Stimulated activated CD8-positive, alpha-beta memory T cell treated with anti-CD3 and anti-CD28 coated beads, Interleukin-4, amount 100 ng/mL, for 24 hours (primary cell): ENCODE results near the gene CA10.

Experiments used
- DNase-seq: peaks from one replicate; pipeline ENCODE4 v3.0.0-alpha.2; 2020; ENCODE audit warnings: low read depth

CA10 gene

GRCh38 chr17:51643702-51644490 is 514.6 kb downstream of the CA10 start:
- DNase-seq, result no peak

GRCh38 chr17:51642029-51642428 is 516.5 kb downstream of the CA10 start:
- no peak for DNase-seq

- no peak for DNase-seq
Observed at GRCh38 chr17:51640108-51640622, 518.3 kb downstream of the CA10 start.

- DNase-seq, result no peak
Observed at GRCh38 chr17:51638971-51639370, 519.5 kb downstream of the CA10 start.

GRCh38 chr17:51636291-51636690 is 522.2 kb downstream of the CA10 start:
- DNase-seq, result no peak

GRCh38 chr17:51630101-51630671 is 528.3 kb downstream of the CA10 start:
- no peak for DNase-seq

- no peak for DNase-seq
Observed at GRCh38 chr17:51629232-51629631, 529.3 kb downstream of the CA10 start.

- no peak for DNase-seq
Observed at GRCh38 chr17:51627779-51628178, 530.7 kb downstream of the CA10 start.

- DNase-seq, result no peak
Observed at GRCh38 chr17:51618476-51618875, 540.0 kb downstream of the CA10 start.

GRCh38 chr17:51617986-51618385 is 540.5 kb downstream of the CA10 start:
- no peak for DNase-seq

- DNase-seq, result no peak
Observed at GRCh38 chr17:51613255-51613654, 545.3 kb downstream of the CA10 start.

- DNase-seq, result no peak
Observed at GRCh38 chr17:51612692-51613091, 545.8 kb downstream of the CA10 start.

- DNase-seq, result no peak
Observed at GRCh38 chr17:51611585-51611984, 546.9 kb downstream of the CA10 start.

- no peak for DNase-seq
Observed at GRCh38 chr17:51610834-51611233, 547.7 kb downstream of the CA10 start.

- no peak for DNase-seq
Observed at GRCh38 chr17:51610155-51610554, 548.4 kb downstream of the CA10 start.

- DNase-seq, result no peak
Observed at GRCh38 chr17:51608251-51608933, 550.1 kb downstream of the CA10 start.

GRCh38 chr17:51607512-51607911 is 551.0 kb downstream of the CA10 start:
- DNase-seq, result no peak

- DNase-seq, result no peak
Observed at GRCh38 chr17:51604299-51605020, 554.1 kb downstream of the CA10 start.

GRCh38 chr17:51601622-51602261 is 556.8 kb downstream of the CA10 start:
- no peak for DNase-seq

- no peak for DNase-seq
Observed at GRCh38 chr17:51598824-51599223, 559.7 kb downstream of the CA10 start.

- no peak for DNase-seq
Observed at GRCh38 chr17:51597345-51597744, 561.2 kb downstream of the CA10 start.
